ENCODE measurements around the gene MOSPD2. TPM values are rescaled to one million over a fixed set of nuclear protein-coding genes. Genes with fewer than 3 reads are reported as not detected.

MOSPD2 gene
- total and polyA plus RNA-seq, 10 of the 15 experiments (the other 5 are each of a cell fraction or from before 2014, with no cell fraction given), result 4.9 to 14.7 (median 7.4) TPM

DNA sequence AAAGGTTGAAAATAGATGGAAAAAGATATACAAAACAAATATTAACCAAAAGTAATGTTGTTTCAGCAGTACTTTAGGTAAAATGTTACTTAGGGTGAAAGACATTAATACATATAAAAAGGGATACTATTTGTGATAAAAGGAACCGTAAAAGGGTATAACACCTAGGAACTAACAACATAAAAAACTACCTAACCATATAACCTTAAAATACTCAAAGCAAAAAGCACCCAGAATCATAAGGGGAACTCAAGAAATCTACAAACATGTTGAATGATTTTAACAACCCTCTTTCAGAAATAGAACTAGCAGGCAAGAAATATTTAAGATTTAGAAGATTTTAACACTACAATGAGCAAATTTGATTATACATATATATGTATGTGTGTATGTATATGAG lies 11.5 kb downstream of the MOSPD2 start:
- DNase-seq (ENCODE audit: low read depth, low spot score), result no peak
- ChIA-PET POLR2A (no interaction called here), SMC1A (ENCODE audit: uncharacterized antibody, unreplicated experiment) (no interaction called here), CTCF (no interaction called here), RAD21 (ENCODE audit: unreplicated experiment) (interaction anchor here (2.1 kb wide), 1 partner anchor 12 kb away, joined by 7 read pairs; the partner anchor contains the start of genes FANCB and MOSPD2)
- no TSS peak for BruUV-seq (replicated peaks)
- Histone ChIP-seq H3K27ac (ENCODE audit: control insufficient read depth, insufficient read depth) (no peak overlapping the region), H3K27me3 (replicated peaks in 1 of 2; ENCODE audit: control insufficient read depth in 2 of 2, insufficient read depth in 2 of 2, low read length in 1 of 2) (no peaks in the 10 kb centered on the region), H3K4me1 (ENCODE audit: control insufficient read depth, insufficient read depth, low read length) (no peaks in the 10 kb centered on the region), H3K36me3 (ENCODE audit: control insufficient read depth in 2 of 2, insufficient read depth in 2 of 2, low read length in 1 of 2) (no peaks in the 10 kb centered on the region), H3K9ac (ENCODE audit: control insufficient read depth, insufficient read depth, low read length) (no peak overlapping the region), H3K4me2 (ENCODE audit: control insufficient read depth, insufficient read depth) (no peak overlapping the region), H3K9me3 (replicated peaks; ENCODE audit: control insufficient read depth, insufficient read depth, low read length) (no peaks in the 10 kb centered on the region), H4K20me1 (ENCODE audit: control insufficient read depth, insufficient read depth) (no peaks in the 10 kb centered on the region), H3K4me3 (no peak overlapping the region), H3K79me2 (ENCODE audit: control insufficient read depth, insufficient read depth, low read length) (no peaks in the 10 kb centered on the region), H2AFZ (ENCODE audit: control insufficient read depth, low read depth, low read length) (no peak overlapping the region)
- TF ChIP-seq CHD4 (IDR thresholded peaks at IDR 0.05) (no peak), MYC (IDR thresholded peaks at IDR 0.05; ENCODE audit: insufficient read depth, insufficient read length, insufficient replicate concordance, low read length, severe bottlenecking) (no peak), EP300 (IDR thresholded peaks at IDR 0.05; ENCODE audit: borderline replicate concordance in 1 of 2, control insufficient read depth in 1 of 2, low read depth in 2 of 2, low read length in 2 of 2) (peak in 1 of 2 experiments; percentile 21; a peak in 1 of 4 replicates), TBL1XR1 (IDR thresholded peaks at IDR 0.05; ENCODE audit: low read depth, low read length) (no peak), SMC3 (IDR thresholded peaks at IDR 0.05; ENCODE audit: borderline replicate concordance, low read length) (no peak), NFYB (IDR thresholded peaks at IDR 0.05; ENCODE audit: insufficient read depth, low read depth, low read length) (no peak), RELB (IDR thresholded peaks at IDR 0.05; ENCODE audit: low read depth) (peak; percentile 68; the same call in 1 of the 2 replicates)
- intact Hi-C loops (cut with micrococcal nuclease; ENCODE audit: unreplicated experiment) (no loop called here), in situ Hi-C loops (cut with MboI) (loop anchor here (25.0 kb wide), 1 partner anchor 1997 kb away; no protein-coding TSS in a partner anchor)
- ATAC-seq, result peak; percentile 54
- FAIRE-seq, result no peak
- 0% methylated on average over 1 of the region's 1 CpG for WGBS (ENCODE audit: insufficient coverage, insufficient replicate concordance, low lambda C conversion rate, missing lambda C conversion rate)
